ENCODE measurements around the gene ZSWIM6.
"Not testable (repeated sequence)": the region's sequence is repeated elsewhere in the genome, so short reads cannot be mapped to it uniquely, and the experiment has no call there.

Gene ZSWIM6

DNA sequence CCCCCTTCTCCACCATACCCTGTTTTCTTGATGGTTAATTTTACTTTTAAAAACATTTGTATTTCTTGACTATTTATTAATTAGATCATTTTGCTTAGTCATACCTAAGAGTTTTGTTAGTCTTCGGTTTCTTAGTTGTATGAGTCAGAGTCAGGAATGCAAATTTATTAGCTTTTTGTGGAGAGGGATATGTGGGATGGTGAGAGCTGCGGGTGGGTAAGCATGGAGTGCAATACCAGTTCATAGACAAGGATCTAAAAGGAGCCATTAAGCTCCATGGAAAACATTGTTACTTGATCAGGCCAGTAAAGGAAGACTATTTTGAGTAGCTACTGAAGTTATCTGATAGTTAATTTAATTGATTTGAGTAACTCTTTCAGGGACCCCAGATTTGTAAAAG lies 77.5 kb downstream of the ZSWIM6 start:
- no peak overlapping the region for H3K4me3 ChIP-seq (replicated peaks in 1 of 2; ENCODE audit: low read depth in 2 of 2, low read length in 2 of 2)
- peak; percentile 91 to 94 for DNase-seq (ENCODE audit: low read depth in 2 of 2)
- TF ChIP-seq, protein P1, sequence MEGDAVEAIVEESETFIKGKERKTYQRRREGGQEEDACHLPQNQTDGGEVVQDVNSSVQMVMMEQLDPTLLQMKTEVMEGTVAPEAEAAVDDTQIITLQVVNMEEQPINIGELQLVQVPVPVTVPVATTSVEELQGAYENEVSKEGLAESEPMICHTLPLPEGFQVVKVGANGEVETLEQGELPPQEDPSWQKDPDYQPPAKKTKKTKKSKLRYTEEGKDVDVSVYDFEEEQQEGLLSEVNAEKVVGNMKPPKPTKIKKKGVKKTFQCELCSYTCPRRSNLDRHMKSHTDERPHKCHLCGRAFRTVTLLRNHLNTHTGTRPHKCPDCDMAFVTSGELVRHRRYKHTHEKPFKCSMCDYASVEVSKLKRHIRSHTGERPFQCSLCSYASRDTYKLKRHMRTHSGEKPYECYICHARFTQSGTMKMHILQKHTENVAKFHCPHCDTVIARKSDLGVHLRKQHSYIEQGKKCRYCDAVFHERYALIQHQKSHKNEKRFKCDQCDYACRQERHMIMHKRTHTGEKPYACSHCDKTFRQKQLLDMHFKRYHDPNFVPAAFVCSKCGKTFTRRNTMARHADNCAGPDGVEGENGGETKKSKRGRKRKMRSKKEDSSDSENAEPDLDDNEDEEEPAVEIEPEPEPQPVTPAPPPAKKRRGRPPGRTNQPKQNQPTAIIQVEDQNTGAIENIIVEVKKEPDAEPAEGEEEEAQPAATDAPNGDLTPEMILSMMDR (IDR thresholded peaks at IDR 0.05; ENCODE audit: low read depth, low read length), result no peak

- H3K4me3 ChIP-seq (replicated peaks in 1 of 2; ENCODE audit: low read depth in 2 of 2, low read length in 2 of 2), result no peak overlapping the region
- no peak for DNase-seq (ENCODE audit: low read depth in 2 of 2)
- TF ChIP-seq, protein P1 (IDR thresholded peaks at IDR 0.05; ENCODE audit: low read depth, low read length), result no peak
Observed at GRCh38 chr5:61410811-61411210, 78.8 kb downstream of the ZSWIM6 start.

DNA sequence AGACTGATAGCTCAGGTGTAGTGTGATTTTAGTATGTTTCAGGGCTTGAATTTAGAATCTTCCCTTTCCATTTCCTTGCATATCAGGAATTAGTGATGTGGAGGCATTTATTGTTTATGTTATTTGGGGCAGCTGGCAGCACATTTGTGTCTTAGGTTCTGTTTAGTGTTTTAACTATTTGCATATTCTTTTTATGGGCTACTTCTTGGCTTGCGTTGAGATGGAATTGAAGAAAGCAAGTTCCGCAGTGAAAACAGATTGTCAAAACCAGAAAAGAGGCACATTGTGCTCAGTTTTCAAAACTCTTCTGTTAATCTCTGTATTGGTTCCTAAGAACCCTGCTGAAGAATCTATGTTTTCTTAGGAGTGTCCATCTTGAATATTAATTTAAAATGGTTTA lies 80.3 kb downstream of the ZSWIM6 start:
- H3K4me3 ChIP-seq (replicated peaks in 1 of 2; ENCODE audit: low read depth in 2 of 2, low read length in 2 of 2), result no peak overlapping the region
- DNase-seq (ENCODE audit: low read depth in 2 of 2), result no peak
- TF ChIP-seq, protein P1 (IDR thresholded peaks at IDR 0.05; ENCODE audit: low read depth, low read length), result no peak

- not testable (repeated sequence) for H3K4me3 ChIP-seq (replicated peaks in 1 of 2; ENCODE audit: low read depth in 2 of 2, low read length in 2 of 2); DNase-seq (ENCODE audit: low read depth in 2 of 2)
Observed at GRCh38 chr5:61413205-61413604, 81.1 kb downstream of the ZSWIM6 start.

DNA sequence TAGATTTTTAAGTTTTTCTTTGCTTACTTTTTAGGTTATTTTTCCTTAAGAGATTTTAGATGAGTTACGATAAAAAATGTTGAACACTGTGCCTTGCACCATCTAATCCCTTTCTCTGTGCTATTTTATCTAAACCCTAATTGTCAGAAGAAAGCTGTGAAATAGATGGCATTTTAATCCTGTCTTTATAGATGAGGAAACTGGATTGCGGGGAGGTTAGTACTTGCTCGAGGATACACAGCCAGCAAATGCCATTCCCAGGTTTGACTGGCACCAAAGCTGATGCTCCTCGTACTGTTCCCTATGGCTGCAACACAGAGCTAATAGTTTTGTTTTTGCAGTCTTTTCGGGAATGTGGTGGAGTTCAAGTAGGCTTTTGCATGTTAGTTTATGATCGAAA lies 82.7 kb downstream of the ZSWIM6 start:
- DNase-seq (ENCODE audit: low read depth in 2 of 2), result no peak
- H3K4me3 ChIP-seq (replicated peaks in 1 of 2; ENCODE audit: low read depth in 2 of 2, low read length in 2 of 2), result no peak overlapping the region
- TF ChIP-seq, protein P1 (IDR thresholded peaks at IDR 0.05; ENCODE audit: low read depth, low read length), result no peak

DNA sequence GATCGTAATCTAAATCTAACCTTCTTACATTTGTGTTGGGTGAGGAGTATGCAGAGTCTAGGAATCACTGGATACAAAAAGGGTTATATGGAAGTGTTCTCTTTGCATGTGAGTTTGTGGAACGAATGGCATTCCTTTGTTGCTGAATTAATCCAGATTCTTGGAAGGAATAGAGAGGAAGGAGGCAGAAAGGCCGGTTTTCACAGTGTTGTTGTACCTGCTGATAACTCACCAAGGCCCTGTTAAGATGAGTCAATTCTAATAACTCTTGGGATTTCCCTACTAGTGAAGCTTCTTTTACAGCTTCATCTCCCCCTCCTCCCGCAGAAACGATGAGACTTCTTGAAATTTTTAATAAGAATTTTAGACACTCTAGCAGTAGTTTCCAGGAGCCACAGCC lies 84.0 kb downstream of the ZSWIM6 start:
- no peak for DNase-seq (ENCODE audit: low read depth in 2 of 2)
- no peak overlapping the region for H3K4me3 ChIP-seq (replicated peaks in 1 of 2; ENCODE audit: low read depth in 2 of 2, low read length in 2 of 2)
- TF ChIP-seq, protein P1 (IDR thresholded peaks at IDR 0.05; ENCODE audit: low read depth, low read length), result no peak

GRCh38 chr5:61416420-61416819 lies 84.4 kb downstream of the ZSWIM6 start:
- DNase-seq (ENCODE audit: low read depth in 2 of 2), result no peak
- no peak overlapping the region for H3K4me3 ChIP-seq (replicated peaks in 1 of 2; ENCODE audit: low read depth in 2 of 2, low read length in 2 of 2)
- TF ChIP-seq, protein P1 (IDR thresholded peaks at IDR 0.05; ENCODE audit: low read depth, low read length), result no peak
